T-helper 1 cell treated with Interleukin-12 subunit alpha and Interleukin-12 subunit beta and Interleukin-4 antibody, amounts not matched to agents 30 ng/mL and 1 ng/mL, for 36 hours (primary cell): Measurements from ENCODE around the gene ATPAF2. TPM values are rescaled to one million over a fixed set of nuclear protein-coding genes. Genes with fewer than 3 reads are reported as not detected.

Source experiments
- intact Hi-C: fragments of 100-400 bp; cut with micrococcal nuclease; formaldehyde crosslinking; loops from one replicate; pipeline ENCODE4 v1.15.1; 2024
- total RNA-seq: library from RNA; stranded (reverse); gene quantifications from 2 replicates; pipeline ENCODE4 v1.2.3, GENCODE V29; 2022

Gene ATPAF2
- total RNA-seq, 1 donor from 2014 or later: 33.2 TPM

- intact Hi-C loops: no loop called here
Observed at GRCh38 chr17:18040261-18040858, 1.4 kb upstream of the ATPAF2 start.

- intact Hi-C loops: loop anchor here (1.0 to 10.0 kb wide), 10 partner anchors 48 to 758 kb away; partner anchors contain the start of genes ALKBH5, COPS3, DRC3 and DRG2
Observed at GRCh38 chr17:18039535-18040260, 730 bp upstream of the ATPAF2 start.

GRCh38 chr17:18038149-18038850 lies 668 bp downstream of the ATPAF2 start:
- intact Hi-C loops: loop anchor here (1.0 to 10.0 kb wide), 4 partner anchors 79 to 733 kb away; partner anchors contain the start of genes MED9 and NT5M

- intact Hi-C loops: loop anchor here (5.0 to 10.0 kb wide), 2 partner anchors 560 to 733 kb away; partner anchors contain the start of genes MED9 and NT5M
Observed at GRCh38 chr17:18037486-18037885, 1.5 kb downstream of the ATPAF2 start.

DNA sequence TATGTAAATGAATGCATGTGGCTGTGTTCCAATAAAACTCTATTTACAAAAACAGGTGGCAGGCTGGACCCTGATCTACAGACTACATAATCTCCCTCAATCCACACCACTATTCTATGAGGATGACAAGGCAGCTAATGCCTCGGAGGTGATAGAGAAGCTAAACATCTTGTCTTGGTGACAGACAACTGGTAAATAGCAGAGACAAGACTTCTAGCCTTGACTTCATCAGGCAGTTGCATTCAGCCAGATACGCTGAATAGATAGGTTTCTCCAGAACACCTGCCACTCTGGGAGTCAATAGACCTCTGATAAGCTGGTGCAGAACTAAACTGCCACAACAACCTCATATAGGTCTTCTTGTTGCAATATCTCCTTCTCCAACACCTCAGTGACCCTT lies 3.3 kb downstream of the ATPAF2 start:
- intact Hi-C loops: loop anchor here (5.0 to 10.0 kb wide), 2 partner anchors 558 to 731 kb away; partner anchors contain the start of genes MED9 and NT5M

- intact Hi-C loops: loop anchor here (1.0 to 10.0 kb wide), 8 partner anchors 61 to 729 kb away; partner anchors contain the start of genes DRC3, NT5M, RAI1 and TOM1L2
Observed at GRCh38 chr17:18033442-18034099, 5.4 kb downstream of the ATPAF2 start.

DNA sequence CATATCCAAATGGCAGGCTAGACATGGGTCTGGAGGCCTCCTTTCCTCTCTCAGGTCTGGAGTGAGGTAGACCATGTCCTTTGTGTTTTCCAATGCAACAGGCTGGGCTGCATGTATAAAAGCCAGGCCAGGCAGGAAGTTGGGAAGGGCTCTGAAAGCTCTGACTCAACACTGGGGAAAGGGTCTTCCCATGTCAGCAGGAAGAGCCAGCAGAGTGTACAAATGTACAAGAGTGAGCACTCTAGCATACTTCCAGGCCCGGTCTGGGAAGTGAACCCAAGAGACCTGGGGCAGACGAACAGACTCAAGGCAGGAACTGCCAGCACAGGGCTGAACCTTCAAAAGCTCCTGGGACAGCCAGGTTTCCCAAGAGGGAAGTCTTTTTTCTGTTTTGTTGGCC lies 7.0 kb downstream of the ATPAF2 start:
- intact Hi-C loops: loop anchor here (10.0 kb wide), 1 partner anchor 727 kb away; the partner anchor contains the start of gene NT5M

GRCh38 chr17:18028952-18029540 lies 9.9 kb downstream of the ATPAF2 start:
- intact Hi-C loops: no loop called here

DNA sequence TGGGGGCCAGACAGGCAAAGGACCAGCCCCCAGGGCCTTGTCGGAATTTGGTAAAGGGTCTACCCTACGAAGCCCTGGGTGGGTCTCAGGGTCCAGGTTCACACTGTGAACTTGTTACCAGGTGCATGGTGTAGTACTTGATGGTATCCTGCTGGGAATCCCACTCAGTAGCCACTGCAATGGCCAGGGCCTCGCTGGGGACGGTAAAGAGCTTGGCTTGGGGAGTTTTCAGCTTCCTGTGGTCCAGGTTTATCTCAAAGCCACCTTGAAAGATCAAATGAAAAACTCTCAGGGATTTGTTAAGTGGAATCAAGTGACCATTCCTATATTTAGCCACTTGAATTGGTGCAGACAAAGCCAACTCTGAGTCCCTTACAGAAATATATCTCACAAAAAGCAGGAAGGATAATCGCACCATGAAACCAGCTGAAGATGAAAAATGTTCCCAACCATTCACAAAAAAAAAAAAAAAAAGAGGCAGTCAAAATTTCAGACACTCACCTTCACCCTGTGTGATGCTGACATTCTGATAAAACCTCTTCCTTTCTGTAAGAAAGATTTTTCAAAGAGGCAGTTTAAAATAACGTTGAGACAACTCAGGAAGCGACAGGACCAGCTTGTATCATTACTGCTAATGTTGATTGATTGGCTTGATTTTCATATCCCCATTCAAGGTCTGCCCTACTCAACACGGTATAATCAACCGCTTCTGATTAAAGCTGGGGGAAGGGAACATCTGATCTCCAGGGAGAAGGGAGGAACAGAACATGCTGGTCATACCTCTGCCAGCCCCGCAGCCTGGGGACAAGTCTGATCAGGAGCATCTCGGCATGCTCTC lies 10.6 kb downstream of the ATPAF2 start:
- intact Hi-C loops: no loop called here

GRCh38 chr17:18027280-18027679 lies 11.7 kb downstream of the ATPAF2 start:
- intact Hi-C loops: no loop called here

GRCh38 chr17:18025945-18026776 lies 12.8 kb downstream of the ATPAF2 start:
- intact Hi-C loops: loop anchor here (2.0 kb wide), 1 partner anchor 67 kb away; no protein-coding TSS in a partner anchor

- intact Hi-C loops: loop anchor here (2.0 kb wide), 1 partner anchor 67 kb away; no protein-coding TSS in a partner anchor
Observed at GRCh38 chr17:18025241-18025944, 13.6 kb downstream of the ATPAF2 start.

- intact Hi-C loops: no loop called here
Observed at GRCh38 chr17:18021372-18021771, 17.6 kb downstream of the ATPAF2 start.

- intact Hi-C loops: no loop called here
Observed at GRCh38 chr17:18020971-18021370, 18.0 kb downstream of the ATPAF2 start.

GRCh38 chr17:18019838-18020154 lies 19.2 kb downstream of the ATPAF2 start:
- intact Hi-C loops: no loop called here

GRCh38 chr17:18018411-18018921 lies 20.5 kb downstream of the ATPAF2 start:
- intact Hi-C loops: no loop called here

- intact Hi-C loops: no loop called here
Observed at GRCh38 chr17:18017958-18018357, 21.0 kb downstream of the ATPAF2 start.

DNA sequence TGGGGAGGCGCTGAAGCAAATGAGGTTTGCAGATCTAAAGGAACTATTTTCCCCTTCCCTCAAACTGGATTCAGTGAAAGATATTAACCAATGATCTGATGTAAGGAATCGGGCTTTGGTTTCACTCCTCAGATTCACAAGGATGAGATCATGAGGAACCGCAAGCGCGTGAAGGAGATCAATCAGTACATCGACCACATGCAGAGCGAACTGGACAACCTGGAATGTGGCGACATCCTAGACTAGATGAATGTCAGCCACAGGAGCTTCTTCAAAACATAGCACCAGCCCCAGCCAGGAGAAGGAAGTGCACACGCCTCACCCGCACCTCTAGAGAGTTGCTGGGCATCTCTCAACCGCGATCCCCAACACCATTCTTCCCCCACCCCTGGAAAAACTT lies 22.5 kb downstream of the ATPAF2 start:
- intact Hi-C loops: no loop called here
